GM23338 (cell line): Measurements from ENCODE around the gene TRAPPC3L.

Experiments
- CREB1 ChIP-seq: fragments of 250-450 bp; sonication (Bioruptor Pico); IDR thresholded peaks from 2 replicates; pipeline ENCODE4 v1.5.0; 2020; ENCODE audit warnings: low read depth, mild to moderate bottlenecking, moderate library complexity
- EZH2 ChIP-seq: fragments of 200-600 bp; sonication (generic); IDR thresholded peaks from one replicate; pipeline ENCODE4 v1.8.0; 2017; ENCODE audit warnings: antibody characterized with exemption, mild to moderate bottlenecking, low read depth; ENCODE audit not compliant: unreplicated experiment
- EZH2phosphoT487 ChIP-seq: fragments of 200-600 bp; sonication (generic); IDR thresholded peaks from one replicate; pipeline ENCODE4 v1.8.1; 2018; ENCODE audit warnings: antibody characterized with exemption; ENCODE audit not compliant: unreplicated experiment
- JUNB ChIP-seq: IDR thresholded peaks from one replicate; pipeline ENCODE4 v1.6.1; 2016; ENCODE audit warnings: antibody characterized with exemption; ENCODE audit not compliant: unreplicated experiment
- POLR2AphosphoS5 ChIP-seq: IDR thresholded peaks from 2 replicates; pipeline ENCODE4 v1.6.1; 2016; ENCODE audit warnings: antibody characterized with exemption, low read depth
- TF ChIP-seq, protein P1 (sequence below), 2 experiments: fragments of 200-600 bp in 1 of 2; sonication (generic) in 1 of 2; conservative IDR thresholded peaks; 2 replicates each; pipeline versions ENCODE4 v1.5.1 to v1.6.1; 2016 to 2017; ENCODE audit warnings: antibody characterized with exemption in 2 of 2, low read depth in 2 of 2, mild to moderate bottlenecking in 2 of 2, moderate library complexity in 1 of 2

DNA sequence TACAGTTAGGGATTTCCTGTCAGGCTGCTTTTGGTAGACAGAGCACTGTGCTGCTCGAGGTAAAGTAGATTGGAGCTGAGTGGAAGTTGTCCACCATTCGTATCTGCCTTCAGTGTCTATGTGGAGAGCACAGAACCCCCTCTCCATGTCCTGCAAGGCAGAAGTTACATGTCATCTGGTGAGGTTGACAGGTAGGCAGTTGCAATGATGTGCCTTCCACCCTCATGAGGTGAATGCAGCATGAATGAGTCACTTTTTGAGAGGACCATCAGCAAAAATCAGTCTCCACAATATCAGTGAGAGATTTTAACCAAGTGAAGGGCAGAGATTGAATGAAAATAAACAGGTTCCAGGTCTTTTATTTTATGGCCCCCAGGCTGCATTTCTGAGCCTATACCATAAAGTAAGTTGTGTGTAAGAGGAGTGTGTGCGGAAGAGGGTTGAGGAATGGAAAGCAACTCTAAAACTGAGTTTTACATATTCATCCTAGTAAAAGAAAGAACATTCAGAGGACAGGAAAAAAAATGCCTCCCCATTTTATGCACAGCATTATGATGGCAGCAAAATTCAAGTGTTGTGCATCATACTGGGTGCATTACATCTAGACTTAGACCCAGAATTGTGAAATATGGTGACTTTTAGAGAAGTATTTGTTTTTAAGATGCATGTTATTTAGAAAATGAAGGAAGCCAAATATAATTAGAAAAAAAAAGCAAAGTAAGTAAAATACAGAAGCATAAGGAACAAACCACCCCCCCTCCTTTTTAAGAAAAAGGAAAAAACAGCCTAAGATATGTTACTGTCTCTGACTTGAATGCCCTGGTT lies 15.8 kb downstream of the TRAPPC3L start:
- TF ChIP-seq, protein P1, sequence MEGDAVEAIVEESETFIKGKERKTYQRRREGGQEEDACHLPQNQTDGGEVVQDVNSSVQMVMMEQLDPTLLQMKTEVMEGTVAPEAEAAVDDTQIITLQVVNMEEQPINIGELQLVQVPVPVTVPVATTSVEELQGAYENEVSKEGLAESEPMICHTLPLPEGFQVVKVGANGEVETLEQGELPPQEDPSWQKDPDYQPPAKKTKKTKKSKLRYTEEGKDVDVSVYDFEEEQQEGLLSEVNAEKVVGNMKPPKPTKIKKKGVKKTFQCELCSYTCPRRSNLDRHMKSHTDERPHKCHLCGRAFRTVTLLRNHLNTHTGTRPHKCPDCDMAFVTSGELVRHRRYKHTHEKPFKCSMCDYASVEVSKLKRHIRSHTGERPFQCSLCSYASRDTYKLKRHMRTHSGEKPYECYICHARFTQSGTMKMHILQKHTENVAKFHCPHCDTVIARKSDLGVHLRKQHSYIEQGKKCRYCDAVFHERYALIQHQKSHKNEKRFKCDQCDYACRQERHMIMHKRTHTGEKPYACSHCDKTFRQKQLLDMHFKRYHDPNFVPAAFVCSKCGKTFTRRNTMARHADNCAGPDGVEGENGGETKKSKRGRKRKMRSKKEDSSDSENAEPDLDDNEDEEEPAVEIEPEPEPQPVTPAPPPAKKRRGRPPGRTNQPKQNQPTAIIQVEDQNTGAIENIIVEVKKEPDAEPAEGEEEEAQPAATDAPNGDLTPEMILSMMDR (conservative IDR thresholded peaks at IDR 0.05; ENCODE audit: low read depth in 2 of 2) = no peak
- TF ChIP-seq EZH2phosphoT487 = no peak
- TF ChIP-seq EZH2 = no peak
- no peak for TF ChIP-seq POLR2AphosphoS5
- TF ChIP-seq JUNB = no peak
- no peak for TF ChIP-seq CREB1 (CRISPR knock-in tag)
